ENCODE results near the gene LALBA. TPM values are rescaled to one million over a fixed set of nuclear protein-coding genes. Genes with fewer than 3 reads are reported as not detected.

LALBA gene
- total RNA-seq, 1 experiment from 2014 or later: not detected

DNA sequence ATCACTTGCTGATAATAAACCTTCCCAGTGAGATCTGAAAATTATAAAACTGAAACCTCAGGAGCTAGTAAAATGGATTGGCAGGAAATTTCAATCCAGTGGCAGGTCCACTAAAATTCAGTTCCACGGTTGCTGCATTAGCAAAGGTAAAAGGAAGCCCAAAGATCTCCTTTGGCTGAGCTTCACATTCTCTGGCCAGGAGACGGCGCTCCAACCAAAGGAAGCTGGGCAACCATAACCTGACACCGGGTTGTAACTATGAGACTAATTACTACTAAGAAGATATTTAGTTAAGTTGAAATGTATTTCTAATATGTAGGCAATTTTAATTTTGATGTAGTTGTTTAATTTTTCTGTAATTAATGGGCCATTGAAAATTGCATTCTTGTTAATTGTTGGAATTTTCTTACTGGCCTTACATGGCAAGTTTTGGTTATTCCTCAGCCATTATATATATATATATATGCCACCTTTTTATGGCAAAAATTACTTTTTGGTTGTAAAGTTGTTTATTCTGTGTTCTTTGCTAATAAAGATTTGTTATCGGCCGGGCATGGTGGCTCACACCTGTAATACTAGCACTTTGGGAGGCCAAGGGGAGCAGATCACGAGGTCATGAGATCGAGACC, 27.4 kb downstream of the LALBA start:
- BruUV-seq (replicated peaks): no TSS peak
- CTCF ChIA-PET: interaction anchor here (0.6 to 4.0 kb wide), 3 partner anchors 31 to 176 kb away, joined by 3 to 53 read pairs (median 3); no protein-coding TSS in a partner anchor
- POLR2A ChIA-PET: interaction anchor here (0.6 kb wide), 1 partner anchor 1322 kb away, joined by 3 read pairs; no protein-coding TSS in a partner anchor
- in situ Hi-C loops (cut with HindIII; ENCODE audit: low pct_unique_long_range_greater_than_20kb, low sequenced_read_pairs) (no loop called here), intact Hi-C loops (cut with micrococcal nuclease; ENCODE audit: unreplicated experiment) (loop anchor here (1.0 kb wide), 1 partner anchor 76 kb away; no protein-coding TSS in a partner anchor)
- no peaks in the 10 kb centered on the region for H3K36me3 ChIP-seq (ENCODE audit: control insufficient read depth, insufficient read depth, low read length)
- no peaks in the 10 kb centered on the region for H3K9me3 ChIP-seq (ENCODE audit: control insufficient read depth, insufficient read depth, low read depth, low read length)
- H3K27ac ChIP-seq (ENCODE audit: low read length): no peak overlapping the region
- TF ChIP-seq, protein P1, sequence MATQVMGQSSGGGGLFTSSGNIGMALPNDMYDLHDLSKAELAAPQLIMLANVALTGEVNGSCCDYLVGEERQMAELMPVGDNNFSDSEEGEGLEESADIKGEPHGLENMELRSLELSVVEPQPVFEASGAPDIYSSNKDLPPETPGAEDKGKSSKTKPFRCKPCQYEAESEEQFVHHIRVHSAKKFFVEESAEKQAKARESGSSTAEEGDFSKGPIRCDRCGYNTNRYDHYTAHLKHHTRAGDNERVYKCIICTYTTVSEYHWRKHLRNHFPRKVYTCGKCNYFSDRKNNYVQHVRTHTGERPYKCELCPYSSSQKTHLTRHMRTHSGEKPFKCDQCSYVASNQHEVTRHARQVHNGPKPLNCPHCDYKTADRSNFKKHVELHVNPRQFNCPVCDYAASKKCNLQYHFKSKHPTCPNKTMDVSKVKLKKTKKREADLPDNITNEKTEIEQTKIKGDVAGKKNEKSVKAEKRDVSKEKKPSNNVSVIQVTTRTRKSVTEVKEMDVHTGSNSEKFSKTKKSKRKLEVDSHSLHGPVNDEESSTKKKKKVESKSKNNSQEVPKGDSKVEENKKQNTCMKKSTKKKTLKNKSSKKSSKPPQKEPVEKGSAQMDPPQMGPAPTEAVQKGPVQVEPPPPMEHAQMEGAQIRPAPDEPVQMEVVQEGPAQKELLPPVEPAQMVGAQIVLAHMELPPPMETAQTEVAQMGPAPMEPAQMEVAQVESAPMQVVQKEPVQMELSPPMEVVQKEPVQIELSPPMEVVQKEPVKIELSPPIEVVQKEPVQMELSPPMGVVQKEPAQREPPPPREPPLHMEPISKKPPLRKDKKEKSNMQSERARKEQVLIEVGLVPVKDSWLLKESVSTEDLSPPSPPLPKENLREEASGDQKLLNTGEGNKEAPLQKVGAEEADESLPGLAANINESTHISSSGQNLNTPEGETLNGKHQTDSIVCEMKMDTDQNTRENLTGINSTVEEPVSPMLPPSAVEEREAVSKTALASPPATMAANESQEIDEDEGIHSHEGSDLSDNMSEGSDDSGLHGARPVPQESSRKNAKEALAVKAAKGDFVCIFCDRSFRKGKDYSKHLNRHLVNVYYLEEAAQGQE (IDR thresholded peaks at IDR 0.05; ENCODE audit: insufficient read depth in 1 of 2, low read depth in 2 of 2, low read length in 1 of 2): no peak
- TF ChIP-seq POLR2AphosphoS5 (IDR thresholded peaks at IDR 0.05; ENCODE audit: low read depth, low read length) (no peak), CTCF (IDR thresholded peaks at IDR 0.05) (peak; percentile 94)
- DNase-seq (ENCODE audit: low read depth, low spot score) (peak; percentile 32), ATAC-seq (peak; percentile 88)
- no peak overlapping the region for H3K4me3 ChIP-seq (ENCODE audit: low read depth in 2 of 2, low read length in 2 of 2)
- H3K4me1 ChIP-seq (ENCODE audit: control insufficient read depth, insufficient read depth, low read length): no peaks in the 10 kb centered on the region
- peaks cover 6% of the 10 kb centered on the region; the same call in 1 of the 2 replicates for H3K27me3 ChIP-seq (ENCODE audit: control insufficient read depth, insufficient read depth, low read length)

DNA sequence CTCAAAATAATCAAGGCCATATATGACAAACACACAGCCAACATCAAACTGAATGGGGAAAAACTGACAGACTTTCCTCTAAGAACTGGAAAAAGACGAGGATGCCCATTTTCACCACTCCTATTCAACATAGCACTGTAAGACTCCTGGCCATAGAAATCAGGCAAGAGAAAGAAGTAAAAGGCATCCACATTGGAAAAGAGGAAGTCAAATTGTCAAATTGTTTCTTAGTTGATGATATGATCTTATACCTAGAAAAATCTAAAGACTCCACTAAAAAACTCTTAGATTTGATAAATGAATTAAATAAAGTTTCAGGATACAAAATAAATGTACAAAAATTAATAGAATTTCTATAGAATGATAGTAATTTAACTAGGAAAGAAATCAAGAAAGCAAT, 33.2 kb downstream of the LALBA start:
- no peak for ATAC-seq
- H3K4me3 ChIP-seq (ENCODE audit: low read depth in 2 of 2, low read length in 2 of 2): no peak overlapping the region
- H3K27me3 ChIP-seq (ENCODE audit: control insufficient read depth, insufficient read depth, low read length): no peaks in the 10 kb centered on the region
- no peak for DNase-seq (ENCODE audit: low read depth, low spot score)
- no peaks in the 10 kb centered on the region for H3K4me1 ChIP-seq (ENCODE audit: control insufficient read depth, insufficient read depth, low read length)
- no peaks in the 10 kb centered on the region for H3K9me3 ChIP-seq (ENCODE audit: control insufficient read depth, insufficient read depth, low read depth, low read length)
- intact Hi-C loops (cut with micrococcal nuclease; ENCODE audit: unreplicated experiment): no loop called here
- ChIA-PET CTCF (no interaction called here), POLR2A (no interaction called here)
- no peaks in the 10 kb centered on the region for H3K36me3 ChIP-seq (ENCODE audit: control insufficient read depth, insufficient read depth, low read length)
- BruUV-seq (replicated peaks): no TSS peak
- in situ Hi-C loops (cut with HindIII; ENCODE audit: low pct_unique_long_range_greater_than_20kb, low sequenced_read_pairs): no loop called here
- H3K27ac ChIP-seq (ENCODE audit: low read length): no peak overlapping the region
- TF ChIP-seq SIN3A (IDR thresholded peaks at IDR 0.05; ENCODE audit: borderline replicate concordance, insufficient read depth, low read depth, low read length): no peak
- no peak for TF ChIP-seq CTCF (IDR thresholded peaks at IDR 0.05)
- TF ChIP-seq POLR2AphosphoS5 (IDR thresholded peaks at IDR 0.05; ENCODE audit: low read depth, low read length): no peak
- TF ChIP-seq, protein P1 (IDR thresholded peaks at IDR 0.05; ENCODE audit: insufficient read depth in 1 of 2, low read depth in 2 of 2, low read length in 1 of 2): no peak
- TF ChIP-seq TCF7L2 (IDR thresholded peaks at IDR 0.05; ENCODE audit: low read depth, low read length): no peak
